GM18951 (cell line): ENCODE results near the gene MYO1D.

ENCODE experiments used
- POLR2A ChIP-seq: IDR thresholded peaks from 4 replicates; pipeline ENCODE4 v1.6.1; 2011; ENCODE audit warnings: mild to moderate bottlenecking; ENCODE audit not compliant: insufficient read length, insufficient read depth; ENCODE audit errors: extremely low read depth
- in situ Hi-C: fragments of 300-500 bp; cut with MboI; formaldehyde crosslinking; loops from one replicate; pipeline ENCODE4 v1.12.0; 2022; ENCODE audit warnings: low sequenced_read_pairs, mixed read lengths, inconsistent platforms; ENCODE audit not compliant: unreplicated experiment

The MYO1D gene

DNA sequence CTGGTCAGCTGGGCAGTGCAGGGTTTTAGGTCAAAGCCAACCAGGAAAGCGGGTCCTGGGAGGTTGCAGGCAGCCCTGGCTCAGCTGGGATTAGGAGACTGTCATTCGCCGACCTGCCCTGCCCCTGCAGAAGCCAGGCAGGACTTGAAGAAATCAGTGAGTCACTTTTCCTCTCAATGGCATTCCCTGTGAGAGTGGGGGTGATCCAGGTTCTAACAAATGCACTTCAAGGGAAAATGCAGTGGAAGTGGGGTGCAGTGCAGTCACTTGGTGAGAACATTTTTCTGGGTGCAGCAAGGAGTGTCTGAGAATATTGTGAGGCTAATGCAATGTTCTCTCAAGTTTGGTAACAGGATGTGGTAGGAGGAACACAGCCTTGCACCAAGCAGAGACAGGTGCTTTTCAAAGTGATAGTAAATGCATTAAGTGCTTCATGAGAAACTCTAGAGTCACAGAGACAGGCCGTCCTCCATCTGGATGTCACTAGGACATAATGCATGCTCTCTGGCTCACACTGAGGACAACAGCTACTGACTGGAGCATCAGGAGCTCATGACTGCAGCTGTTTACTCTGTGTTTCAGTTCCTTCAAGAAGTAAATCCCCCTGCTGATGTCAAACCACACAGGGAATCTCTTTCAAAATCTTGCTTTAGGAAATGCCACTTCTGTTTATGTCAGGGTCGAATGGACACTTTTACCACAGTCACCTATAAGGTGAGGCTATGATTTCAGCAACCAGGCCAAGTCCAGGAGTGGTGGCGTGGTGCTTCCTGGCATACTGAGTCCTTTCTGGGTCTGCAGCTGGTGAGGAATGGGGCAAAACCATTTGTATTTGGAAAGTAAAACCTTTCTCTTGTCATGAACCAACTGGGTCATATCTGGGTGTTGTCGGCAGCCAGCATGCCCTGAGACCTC lies 373.4 kb downstream of the MYO1D start:
- TF ChIP-seq POLR2A = no peak
- in situ Hi-C loops = no loop called here

- in situ Hi-C loops = no loop called here
- TF ChIP-seq POLR2A = no peak
Measured at GRCh38 chr17:32502710-32503109, 374.2 kb downstream of the MYO1D start.

DNA sequence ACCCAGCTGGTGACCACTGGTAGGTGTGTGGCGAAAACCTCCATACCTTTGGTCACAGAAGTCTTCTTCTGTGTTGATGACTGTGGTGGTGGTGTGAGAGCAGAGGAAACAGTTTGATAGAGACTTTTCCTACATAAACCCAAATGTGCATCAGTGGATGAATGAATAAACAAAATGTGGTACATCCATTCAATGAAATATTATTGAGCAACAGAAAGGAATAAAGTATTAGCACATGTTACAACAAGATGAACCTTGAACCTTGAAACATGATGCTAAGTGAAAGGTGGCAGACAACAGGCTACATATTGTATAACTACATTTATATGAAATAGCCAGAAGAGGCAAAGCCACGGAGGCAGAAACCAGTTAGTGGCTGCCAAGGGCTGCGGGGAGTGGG lies 374.9 kb downstream of the MYO1D start:
- in situ Hi-C loops = no loop called here
- TF ChIP-seq POLR2A = no peak

GRCh38 chr17:32498391-32498790 lies 378.5 kb downstream of the MYO1D start:
- in situ Hi-C loops = no loop called here
- no peak for TF ChIP-seq POLR2A

GRCh38 chr17:32497431-32498205 lies 379.3 kb downstream of the MYO1D start:
- TF ChIP-seq POLR2A = no peak
- in situ Hi-C loops = no loop called here

DNA sequence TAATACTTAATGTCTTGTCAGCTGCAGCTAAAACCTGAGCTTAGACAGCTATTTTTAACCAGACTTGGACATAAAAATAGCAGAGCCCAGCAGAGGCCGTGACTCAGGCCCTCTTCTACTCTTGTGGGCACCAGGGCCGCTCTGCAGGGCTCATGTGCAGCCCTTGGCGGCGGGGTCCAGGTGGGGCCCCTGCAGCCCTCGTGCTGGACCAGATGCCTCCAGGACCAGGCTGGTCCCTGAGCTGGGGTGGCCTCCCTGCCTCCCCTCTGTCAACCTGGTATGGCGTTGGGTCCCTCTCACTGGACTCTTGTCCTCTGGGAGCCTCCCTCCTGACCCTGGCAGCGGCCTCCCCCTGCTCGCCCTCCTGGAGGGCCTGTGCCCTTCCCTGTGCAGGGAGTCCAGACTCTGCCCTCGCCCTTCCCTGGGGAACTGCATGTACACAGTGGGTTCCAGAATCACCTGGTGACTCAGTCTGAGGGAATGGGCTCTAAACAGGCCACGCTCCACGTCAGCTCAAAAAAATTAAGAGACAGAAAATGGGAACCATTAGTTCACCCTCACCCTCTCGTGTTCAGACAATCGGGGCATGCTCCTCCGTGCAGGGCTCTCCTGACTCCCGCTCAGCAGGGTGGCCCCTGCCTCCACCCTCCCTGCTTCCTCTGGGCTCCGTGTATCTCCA lies 380.4 kb downstream of the MYO1D start:
- in situ Hi-C loops = no loop called here
- TF ChIP-seq POLR2A = no peak

DNA sequence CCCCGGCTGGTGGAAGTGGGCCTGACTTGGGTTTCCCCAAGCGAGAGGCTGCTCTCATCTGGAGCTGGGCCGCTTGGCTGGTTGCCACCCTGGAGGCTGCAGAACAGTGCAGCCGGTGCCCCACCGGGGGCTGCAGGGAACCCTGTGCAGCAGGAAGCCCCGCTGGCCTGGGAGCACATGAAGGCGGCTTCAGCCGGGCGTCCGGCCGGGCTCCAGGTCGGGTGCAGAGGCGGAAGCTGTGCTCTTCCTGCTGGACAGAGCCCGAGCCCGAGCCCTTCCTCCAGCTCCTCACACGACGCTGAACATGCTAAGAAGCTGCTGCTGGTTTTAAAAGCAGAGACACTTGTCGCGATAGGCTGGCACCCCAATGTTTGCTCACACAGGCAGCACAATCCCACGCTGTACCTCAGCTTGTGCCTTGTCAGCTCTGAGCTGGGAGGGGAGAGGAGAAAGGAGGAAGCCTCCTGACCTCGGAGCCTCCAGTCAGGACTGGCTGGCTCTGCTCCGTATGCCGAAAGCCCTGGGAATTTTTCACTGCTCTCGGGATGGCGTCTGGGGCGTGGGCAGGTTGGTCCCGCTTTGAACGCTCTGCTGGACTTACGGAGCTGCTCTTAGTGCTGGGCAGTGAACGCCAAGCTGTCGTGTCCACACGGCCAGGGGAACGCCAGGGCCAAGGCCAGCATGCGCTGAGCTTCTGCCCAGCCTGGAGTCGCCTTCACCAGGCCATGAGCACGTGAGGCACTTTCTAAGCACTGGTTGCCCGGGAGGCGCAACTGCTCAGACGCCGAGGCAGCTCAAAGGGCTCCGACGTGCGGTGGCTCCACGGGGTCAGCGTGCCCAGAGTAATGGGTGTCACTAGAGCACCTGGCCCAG lies 381.3 kb downstream of the MYO1D start:
- TF ChIP-seq POLR2A = no peak
- in situ Hi-C loops = no loop called here

- in situ Hi-C loops = no loop called here
- TF ChIP-seq POLR2A = no peak
Measured at GRCh38 chr17:32494621-32495358, 382.1 kb downstream of the MYO1D start.

GRCh38 chr17:32493976-32494513 lies 382.9 kb downstream of the MYO1D start:
- TF ChIP-seq POLR2A = no peak
- in situ Hi-C loops = no loop called here

DNA sequence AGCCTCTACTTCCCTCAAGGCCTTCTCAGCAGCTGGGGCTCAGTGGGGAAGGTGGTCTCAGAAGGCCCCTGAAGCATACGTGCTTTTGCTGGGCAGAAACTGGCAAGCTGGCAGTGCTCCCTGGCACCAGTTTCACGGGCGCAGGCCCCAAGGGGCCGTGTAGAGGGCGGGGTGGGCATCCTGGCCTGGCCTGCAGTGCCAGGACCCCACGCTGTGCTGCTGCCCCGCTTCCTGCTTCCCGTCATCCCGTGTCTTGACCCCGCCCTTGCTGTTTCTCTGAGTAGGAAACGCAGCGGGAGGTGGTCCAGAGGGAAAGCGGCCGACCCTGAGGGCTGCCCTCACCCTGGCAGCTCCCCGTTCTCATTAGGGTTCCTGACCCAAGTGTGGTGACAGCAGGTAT lies 383.4 kb downstream of the MYO1D start:
- TF ChIP-seq POLR2A = no peak
- in situ Hi-C loops = no loop called here

DNA sequence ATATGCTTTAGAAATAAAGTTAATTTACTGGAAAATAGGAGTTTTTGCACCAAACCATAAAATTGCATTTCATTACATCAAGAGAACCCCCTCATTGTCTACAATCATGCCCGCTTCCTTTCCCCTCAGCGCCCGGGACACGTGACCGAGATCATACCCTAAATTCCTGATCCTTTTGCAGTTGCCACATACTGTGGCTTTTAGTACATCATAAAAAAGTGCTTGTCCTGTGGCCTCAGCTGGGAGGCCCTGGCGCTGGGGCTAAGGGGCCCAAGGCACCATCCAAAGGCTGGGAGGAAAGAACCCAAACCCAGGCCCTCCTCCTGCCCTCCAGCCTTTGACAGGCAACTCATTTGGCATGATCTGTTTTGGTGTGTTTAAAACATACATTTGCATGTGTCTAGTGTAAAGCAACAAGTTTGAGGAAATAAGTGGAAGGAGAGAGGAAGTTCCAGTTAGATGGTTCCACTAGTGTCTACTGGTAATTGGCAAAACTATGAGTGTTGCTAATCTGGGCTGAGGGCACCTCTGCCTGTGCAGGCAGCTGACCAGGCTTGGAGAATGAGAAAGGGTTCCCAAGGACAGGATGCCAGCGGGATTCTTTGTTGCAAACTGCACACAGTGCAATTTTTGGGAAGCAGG lies 384.2 kb downstream of the MYO1D start:
- no peak for TF ChIP-seq POLR2A
- in situ Hi-C loops = no loop called here
